Stimulated activated CD8-positive, alpha-beta memory T cell treated with anti-CD3 and anti-CD28 coated beads, Interleukin-12 subunit alpha, Interleukin-12 subunit beta, amount 100 ng/mL, for 1 hour (primary cell): ENCODE measurements around the gene C14orf132.
"Not testable (repeated sequence)": the region's sequence is repeated elsewhere in the genome, so short reads cannot be mapped to it uniquely, and the experiment has no call there.

ENCODE experiments used
- DNase-seq: peaks from one replicate; pipeline ENCODE4 v3.0.0-alpha.2; 2020; ENCODE audit warnings: low read depth

The C14orf132 gene

DNA sequence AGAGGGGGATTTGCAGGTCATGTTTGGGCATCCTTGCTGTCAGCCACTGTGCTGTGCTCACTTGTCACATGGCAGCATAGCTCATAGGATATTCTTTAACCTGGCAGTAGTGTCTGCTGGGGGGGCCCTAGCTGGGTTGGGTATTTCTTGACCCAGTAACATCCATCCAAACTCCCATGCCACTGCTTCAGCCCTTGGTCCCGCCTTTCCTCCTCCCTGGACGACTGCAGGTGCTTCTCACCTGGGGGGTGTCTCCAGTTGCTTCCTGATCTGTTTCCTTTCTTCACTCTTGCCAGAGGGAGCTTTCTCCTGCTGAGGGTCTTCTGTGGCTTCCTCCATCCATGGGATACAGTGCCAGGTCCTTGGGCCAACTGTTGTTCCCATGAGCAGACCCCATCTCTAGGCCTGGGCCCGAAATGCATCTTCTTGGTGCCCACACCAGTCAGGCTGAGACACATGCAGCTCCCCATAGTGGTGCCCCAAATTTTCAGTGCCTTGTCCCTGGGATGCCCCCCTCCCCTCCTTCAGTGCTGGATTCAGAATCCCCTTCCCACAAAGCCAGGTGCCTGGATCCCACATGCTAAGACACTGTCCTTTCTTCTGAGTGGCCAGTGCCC is 20.5 kb downstream of the C14orf132 start:
- no peak for DNase-seq

DNA sequence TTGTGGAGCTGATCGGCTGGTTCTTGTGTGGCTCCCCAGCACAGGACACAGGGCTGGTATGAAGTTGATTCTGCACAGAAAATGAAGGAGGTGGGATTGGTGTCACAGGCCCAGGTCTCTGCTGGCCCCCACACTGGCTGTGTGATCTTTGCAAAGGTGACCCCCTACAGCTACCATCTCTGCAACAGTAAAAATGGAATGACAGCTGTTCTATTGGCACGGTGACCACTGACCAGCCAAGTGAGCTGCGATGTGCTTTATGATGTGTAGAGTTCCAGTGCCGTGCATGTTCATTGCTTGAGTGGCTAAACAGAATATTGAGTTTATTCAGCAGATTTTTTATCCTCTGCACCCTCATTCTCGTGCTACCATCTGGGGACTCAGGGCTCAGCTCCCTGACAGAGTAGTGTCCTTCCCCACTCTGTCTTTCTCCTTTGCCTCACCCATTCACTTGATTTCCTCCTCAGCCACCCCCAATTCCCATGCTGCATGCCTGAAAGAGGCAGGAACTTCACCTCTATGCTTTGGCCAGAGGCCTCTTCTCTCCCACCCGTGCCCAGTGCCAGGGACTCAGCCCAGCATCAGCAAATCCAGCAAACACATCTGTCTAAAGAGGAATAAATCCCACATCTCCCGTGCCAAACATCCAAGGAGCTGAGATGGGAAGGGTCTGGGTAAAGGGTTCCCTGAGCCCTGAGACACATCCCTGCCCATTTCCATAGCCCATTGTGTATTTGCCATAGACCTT is 21.2 kb downstream of the C14orf132 start:
- no peak for DNase-seq

DNA sequence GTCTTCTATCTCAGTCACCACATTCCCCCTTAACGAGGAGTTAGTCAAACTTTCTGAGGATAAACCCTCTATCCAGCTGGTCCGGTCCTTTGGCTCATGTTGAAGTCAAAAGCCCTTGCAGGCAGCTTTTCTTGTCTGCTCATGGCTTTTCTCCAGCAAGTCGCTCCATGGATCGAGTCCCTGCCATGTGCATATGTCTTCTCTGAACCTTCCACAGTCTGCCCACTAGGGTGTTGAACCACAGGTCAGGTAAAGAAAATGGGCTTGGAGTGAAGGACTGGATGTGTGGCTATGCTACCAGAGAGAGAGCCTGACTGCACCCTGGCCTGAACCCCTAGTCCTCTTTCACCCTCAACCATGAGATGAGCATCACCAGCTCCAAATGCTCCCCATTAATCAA is 22.8 kb downstream of the C14orf132 start:
- no peak for DNase-seq

DNA sequence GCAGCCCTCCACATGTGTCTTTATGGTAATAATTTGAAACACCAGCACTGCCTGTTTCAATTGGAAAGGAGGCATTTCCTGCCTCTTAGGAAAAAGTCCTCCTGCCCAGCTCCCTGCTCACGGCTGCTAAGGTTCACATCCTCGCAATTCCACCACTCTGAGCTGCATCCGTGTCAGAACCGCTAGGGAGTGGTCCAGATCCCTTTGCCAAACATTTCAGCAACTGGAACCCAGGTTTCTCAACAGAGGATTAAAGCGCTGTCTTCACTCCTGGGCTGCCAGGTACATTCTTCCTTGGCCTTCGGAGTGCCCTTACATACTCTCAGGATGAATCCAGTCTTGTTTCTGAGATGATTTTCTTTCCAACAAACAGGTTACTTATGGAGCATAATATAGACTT is 23.3 kb downstream of the C14orf132 start:
- DNase-seq, result no peak

DNA sequence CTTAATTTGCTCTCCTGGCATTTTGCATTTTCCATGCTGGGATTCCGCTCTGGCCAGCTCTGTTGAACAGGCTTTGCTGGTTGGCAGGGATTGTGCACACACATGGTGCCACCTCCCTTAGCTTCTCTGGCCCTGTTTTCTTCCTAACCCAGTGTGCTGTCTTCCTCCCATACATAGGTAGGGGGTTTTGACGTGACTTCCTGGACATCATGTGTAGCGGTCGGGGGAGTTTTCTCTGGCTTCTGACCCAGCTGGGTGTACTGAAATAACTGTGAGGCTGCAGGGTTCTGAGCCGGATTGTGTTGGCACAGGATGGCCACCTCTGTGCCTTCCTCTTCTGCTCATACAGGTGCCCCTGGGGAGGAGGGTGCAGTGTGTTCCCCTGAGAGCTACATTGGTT is 25.7 kb downstream of the C14orf132 start:
- no peak for DNase-seq

DNA sequence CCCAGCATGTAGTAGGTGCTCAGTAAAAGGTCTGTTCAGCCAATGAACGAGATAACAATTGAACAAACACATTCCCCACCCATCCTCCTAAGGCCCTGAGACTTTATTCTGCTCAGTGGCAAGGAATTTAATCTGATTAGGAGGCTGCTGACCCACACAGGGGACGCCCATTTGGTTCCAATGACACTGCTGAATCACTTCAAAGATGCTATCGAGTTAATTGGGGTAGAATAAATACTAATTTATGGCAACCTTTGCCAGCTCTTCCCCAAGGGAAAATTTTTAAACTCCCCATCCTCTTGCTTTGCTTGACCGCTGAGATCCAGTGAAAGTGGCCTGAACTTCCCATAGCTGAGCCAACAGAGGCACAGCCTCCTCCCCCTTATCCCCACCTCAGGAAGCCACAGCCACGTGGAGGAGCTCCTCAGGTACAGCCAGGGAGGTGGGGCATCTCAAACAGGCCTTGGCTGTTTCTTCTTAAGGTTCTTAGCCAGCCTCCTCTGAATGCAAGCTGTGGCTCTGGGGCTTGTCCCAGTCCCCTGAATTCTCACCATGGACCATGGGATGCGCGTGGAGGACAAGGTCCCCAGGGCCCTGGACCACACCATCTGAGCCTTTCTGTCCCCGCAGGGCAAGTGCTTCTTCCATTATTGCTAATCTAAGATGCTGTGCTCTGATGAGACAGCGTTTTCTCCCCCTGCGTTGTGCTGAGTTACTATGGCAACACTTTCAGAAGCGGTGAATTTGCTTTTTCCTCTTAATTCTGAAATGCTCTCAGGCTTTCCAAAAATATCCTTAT is 26.7 kb downstream of the C14orf132 start:
- DNase-seq, result no peak

DNA sequence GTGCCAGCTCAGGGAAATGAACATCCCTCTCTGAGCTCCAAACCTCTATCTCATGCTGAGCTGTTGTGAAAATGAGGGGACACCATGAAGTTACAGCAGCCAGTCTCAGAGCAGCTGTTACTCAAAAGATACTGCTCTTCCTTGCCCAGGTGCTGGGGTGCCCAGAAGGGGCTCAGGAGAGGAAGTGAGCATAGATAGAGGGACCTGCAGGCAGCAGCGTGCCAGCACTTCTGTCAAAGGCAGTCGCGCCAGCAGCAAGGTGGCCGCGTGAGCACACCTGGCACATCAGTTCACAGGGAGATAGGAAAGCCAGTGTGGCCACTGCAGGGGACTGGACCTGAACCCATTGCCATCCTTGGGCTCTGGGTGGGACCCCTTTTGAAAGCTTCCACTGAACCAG is 27.8 kb downstream of the C14orf132 start:
- no peak for DNase-seq

DNA sequence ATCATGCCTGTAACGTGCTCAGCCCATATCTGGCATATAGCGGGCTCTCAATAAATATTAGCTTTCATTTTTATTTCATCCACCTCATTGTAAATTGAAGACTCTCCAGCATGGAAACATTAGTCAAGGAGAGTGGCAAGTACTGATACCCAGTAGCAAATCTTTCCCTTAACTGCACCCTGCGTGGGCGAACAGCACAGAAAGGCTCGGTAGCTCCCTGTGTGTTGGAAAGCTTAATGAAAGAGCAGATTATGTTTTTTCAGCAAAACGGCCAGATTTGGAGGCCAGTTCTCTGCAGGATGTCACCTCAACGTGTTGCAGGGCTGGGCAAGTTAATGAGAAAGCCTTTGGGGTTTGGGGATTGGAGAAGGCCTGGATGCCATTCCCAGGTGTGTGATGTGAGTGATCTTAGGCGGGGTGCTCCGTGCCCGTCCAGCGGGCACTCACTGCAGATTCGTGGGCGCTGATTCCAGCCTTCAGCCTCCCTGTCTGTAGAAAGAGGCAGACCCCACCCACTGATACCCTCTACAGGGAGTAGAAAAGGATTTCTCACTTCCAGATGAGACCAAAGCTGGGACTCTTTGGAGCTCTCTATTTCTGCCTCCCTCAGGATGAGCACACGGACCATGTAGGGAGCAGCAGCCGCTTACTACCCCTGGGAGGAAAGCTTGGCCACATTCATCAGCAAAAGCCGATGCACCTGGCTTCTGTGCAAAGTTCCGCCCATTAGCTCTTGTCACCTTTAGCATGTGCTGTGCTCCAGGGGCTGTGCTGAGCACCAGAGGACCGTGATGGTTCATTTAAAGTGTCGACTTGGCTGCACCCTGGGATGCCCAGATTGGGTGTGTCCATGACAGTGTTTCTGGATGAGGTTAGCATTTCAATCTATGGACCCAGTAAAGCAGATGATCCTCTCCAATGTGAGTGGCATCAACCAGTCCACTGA is 29.1 kb downstream of the C14orf132 start:
- DNase-seq, result no peak

DNA sequence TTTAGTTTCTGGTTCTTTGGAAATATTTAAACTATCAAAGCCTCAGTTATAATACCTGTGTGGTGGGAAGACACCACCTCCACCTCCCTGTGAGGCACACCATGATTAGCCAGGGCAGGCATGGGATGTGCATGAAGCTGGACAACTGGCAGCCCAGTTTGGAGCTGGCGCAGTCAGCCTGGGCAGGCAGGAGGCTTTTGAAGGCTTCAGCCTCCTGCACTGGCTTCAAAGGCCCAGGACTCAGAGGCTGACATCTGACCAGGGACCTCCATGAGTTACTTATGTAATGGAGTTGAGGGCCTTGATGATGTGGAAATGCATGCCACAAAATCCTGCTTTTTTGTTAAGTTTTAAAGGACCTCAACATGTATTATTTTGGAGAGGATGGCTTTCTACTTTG is 30.3 kb downstream of the C14orf132 start:
- DNase-seq, result no peak

DNA sequence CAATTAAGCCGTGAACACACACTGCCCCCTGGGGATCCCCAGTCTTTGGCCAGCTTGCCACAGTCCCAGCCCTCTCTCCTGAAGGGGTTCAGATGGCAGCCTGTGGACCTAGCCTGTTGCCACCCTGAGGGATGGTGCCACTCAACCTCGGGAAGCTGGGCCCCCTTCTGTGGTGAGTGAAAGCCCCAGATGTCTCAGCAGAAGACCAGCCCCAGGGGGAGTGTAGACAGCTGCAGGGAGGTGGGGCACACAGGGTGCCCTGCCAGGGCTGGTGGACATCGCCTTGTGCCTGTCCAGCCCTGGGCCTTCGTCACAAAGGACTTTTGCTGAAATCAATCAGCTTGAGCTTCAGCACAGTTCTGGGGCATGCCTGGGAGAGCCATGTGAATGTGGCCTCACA is 32.4 kb downstream of the C14orf132 start:
- no peak for DNase-seq

DNA sequence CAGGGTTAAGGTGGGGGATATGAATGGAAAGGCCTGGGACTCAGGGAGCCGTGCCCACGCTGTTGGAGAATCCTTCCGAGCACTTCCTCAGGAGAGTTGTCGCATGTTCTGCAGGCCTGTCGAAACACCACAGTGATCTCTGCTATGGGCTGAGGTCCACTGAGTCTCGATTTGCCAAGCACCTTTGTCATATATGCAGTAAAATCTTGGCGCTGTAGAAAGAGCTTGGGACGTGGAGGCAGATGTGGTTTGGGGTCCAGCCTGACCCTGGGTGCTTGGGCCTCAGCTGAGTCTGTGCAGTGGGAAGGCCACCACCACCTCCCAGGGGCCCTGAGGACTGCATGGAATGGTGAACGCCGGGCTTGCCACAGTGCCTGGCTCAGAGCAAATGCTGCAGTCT is 32.9 kb downstream of the C14orf132 start:
- DNase-seq, result no peak

DNA sequence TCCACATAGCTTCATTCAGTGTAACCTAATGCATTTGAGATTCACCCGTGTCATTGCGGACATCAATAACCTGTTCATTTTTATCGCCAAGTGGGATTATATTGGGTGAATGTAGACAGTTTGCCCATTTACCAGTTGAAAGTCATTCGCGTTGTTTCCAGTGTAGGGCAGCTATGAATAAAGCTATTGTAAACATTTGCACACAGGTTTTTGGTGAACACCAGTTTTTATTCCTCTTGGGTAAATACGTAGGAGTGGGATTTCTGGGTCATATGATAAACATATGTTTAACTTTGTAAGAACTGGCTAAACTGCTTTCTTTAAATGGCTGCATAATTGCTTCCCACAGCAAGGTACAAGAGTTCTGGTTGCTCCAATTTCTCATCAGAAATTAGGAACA is 33.6 kb downstream of the C14orf132 start:
- DNase-seq, result no peak

DNA sequence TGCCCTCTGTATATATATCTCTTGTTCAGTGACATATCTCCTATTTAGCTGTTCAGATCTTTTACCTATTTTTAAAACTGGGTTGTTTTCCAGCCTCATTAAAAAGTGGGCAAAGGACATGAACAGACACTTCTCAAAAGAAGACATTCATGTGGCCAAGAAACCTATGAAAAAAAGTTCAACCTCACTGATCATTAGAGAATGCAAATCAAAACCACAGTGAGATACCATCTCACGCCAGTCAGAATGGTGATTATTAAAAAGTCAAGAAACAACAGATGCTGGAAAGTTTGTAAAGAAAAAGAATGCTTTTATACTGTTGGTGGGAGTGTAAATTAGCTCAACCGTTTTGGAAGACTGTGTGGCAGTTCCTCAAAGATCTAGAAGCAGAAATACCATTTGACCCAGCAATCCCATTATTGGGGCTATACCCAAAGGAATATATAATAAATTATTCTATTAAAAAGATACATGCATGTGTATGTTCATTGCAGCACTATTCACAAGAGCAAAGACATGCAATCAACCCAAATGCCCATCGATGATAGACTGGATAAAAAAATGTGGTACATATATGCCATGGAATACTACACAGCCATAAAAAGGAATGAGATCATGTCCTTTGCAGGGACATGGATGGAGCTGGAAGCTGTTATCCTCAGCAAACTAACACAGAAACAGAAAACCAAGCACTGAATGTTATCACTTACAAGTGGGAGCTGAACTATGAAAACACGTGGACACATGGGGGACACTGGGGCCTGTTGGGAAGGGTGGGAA is 34.3 kb downstream of the C14orf132 start:
- not testable (repeated sequence) for DNase-seq

DNA sequence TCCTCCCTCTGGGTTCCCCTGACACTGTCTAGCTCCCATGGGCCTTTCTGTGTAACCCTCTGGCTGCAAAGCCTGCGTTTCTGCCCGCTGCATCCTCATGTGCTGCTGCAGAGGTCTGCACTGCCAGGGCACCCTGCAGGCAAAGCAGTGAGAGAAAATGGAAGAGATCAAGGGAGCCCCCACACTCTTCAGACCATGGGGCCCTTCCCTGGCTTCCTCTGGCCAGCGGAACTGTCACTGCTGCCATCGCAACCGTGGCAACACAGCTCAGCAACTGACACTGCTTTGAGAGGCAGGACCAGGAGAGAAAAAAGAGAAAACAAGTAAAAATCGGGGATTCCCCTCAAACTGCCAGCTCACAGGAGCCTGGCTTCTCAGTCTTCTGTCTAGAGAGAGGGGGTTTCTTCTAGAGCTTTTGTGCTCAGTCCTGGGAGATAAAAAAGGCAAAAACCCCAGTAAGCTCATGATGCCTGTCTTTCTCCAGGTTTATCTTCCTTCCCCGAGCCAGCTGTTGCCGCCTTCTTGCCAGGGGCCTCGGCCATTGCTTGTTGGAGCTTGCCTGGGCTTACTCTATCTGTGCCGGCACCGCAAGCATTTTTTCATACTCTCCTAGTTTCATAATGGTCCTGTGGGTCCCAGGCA is 38.9 kb downstream of the C14orf132 start:
- DNase-seq, result no peak

DNA sequence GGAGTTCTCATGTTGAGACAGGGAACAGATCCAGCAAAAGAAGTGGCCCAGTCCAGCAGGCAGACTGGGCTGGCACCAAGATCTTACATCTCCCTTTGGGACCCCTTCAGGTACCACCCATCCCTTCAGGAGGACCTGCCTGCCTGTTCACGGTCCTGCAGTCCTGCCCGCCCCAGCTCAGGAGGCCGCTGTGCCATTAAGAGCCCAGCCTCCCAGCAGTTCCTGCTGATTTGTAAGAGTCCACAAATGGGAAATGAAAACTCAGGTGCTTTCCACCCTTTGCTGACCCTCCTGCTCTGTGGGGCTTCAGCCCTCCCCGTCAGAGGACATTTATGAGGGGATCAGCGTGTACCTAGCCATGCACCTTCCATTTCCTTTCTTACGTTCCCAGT is 39.5 kb downstream of the C14orf132 start:
- DNase-seq, result no peak

DNA sequence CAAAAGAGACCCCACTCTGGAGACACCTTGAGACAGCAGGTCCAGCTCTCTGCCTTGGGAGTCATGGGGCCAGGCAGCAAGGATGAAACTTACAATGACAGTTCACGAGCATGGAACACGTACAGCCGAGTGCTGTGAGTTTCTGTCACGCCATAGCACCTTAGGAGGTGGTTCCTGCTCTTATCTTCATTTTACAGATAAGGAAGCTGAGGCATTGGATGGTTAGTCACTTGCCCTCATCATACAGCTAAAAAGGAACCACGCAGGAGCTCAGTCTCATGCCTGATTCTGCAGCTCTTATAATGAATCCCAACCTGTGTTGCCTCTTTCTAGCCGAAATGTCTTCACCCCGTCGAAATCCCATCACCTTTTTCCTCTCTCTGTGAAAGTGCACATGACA is 39.9 kb downstream of the C14orf132 start:
- no peak for DNase-seq

DNA sequence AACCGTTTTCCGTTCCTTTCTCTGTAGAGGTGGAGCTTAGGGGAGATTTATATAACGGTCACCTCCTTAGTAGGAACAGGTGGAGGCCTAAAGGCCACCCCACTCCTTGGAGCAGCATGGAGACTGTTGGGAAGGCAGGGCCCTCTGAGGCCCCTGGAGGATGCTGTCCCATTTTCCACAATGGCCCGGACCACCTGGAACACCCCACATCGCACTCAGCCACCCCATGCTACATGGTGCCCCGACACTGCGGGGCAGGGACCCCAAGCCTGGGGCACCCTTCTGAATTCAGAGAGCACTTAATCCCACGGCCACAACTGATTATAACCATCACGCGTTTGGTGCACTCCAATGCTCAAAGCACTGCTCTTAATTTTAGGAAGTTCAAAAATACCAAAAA is 41.4 kb downstream of the C14orf132 start:
- no peak for DNase-seq

DNA sequence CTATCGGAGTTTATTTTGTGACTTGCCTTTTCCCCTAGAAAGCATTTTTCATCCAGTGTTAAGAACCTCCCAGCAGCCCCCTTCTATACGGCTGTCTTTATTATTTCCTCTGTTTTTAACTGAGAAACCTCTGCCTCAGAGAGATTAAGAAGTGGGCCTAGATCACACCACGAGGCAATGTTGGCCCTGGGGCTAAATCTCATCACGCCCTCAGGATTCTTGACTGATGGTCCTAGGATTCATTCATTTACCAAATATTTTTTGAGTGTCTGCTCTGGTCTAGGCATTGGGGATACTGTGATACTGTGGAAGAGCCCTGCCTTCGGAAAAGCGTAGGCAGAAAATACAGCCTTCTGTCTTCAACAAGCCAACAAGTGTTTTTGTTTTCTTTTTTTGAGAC is 42.1 kb downstream of the C14orf132 start:
- no peak for DNase-seq

DNA sequence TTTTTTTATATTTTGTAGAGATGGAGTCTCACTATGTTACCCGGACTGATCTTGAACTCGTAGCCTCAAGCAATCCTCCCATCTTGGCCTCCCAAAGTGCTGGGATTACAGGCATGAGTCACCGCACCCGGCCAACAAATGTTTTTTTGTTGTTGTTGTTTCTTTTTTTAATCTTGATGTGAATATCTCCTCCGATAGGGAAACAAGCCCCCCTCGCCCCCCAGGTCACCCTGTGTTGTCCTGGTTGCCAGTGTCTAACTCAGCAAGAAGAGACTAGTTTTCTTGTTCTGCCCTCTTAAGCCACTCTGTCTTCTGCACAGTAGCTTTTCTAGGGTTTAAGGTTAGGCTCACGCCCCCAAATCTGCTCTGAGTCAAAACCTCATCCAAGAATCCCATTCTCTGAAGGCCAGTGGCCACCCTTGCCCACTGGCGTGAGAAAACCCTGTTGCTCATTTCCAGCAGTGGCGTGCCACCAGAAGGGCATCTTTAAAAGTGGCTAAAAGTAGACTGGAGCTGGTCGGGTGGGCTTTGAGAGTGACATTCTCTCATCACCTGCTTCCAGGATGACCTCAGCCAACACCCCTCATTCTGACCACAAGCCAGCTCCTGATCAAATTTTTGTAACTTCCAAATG is 42.7 kb downstream of the C14orf132 start:
- DNase-seq, result no peak
